AG04449 (cell line): ENCODE data around the gene POLD4.
A peak's percentile ranks its signal among the peaks of the same experiment; 100 is the strongest.
"Not testable (repeated sequence)": the region's sequence is repeated elsewhere in the genome, so short reads cannot be mapped to it uniquely, and the experiment has no call there.

Experiments
- CTCF ChIA-PET: fragments of 350-600 bp; formaldehyde crosslinking; extraction: SDS; loops from one replicate; lab custom pipeline; 2021; ENCODE audit warnings: antibody characterized with exemption; lab: Yijun Ruan, JAX
- POLR2A ChIA-PET: fragments of 400-600, 350-600 bp; formaldehyde crosslinking; extraction: SDS; loops from one replicate; lab custom pipeline; 2020; ENCODE audit warnings: antibody characterized with exemption, inconsistent platforms; lab: Yijun Ruan, JAX
- DNase-seq: peaks from one replicate; pipeline ENCODE4 v3.0.0-alpha.2; 2010; ENCODE audit warnings: low read depth, low spot score
- H3K4me3 ChIP-seq: 2 replicates; pipeline ENCODE4 v1.5.1; 2011; ENCODE audit warnings: low read depth, mild to moderate bottlenecking, control low read depth, low read length
- TF ChIP-seq, protein P1 (sequence below): IDR thresholded peaks from one replicate; pipeline ENCODE4 v1.5.1; 2011; ENCODE audit warnings: mild to moderate bottlenecking, moderate library complexity, low read length, control low read depth, inconsistent platforms; ENCODE audit not compliant: insufficient read depth; ENCODE audit errors: missing control alignments

POLD4 gene

DNA sequence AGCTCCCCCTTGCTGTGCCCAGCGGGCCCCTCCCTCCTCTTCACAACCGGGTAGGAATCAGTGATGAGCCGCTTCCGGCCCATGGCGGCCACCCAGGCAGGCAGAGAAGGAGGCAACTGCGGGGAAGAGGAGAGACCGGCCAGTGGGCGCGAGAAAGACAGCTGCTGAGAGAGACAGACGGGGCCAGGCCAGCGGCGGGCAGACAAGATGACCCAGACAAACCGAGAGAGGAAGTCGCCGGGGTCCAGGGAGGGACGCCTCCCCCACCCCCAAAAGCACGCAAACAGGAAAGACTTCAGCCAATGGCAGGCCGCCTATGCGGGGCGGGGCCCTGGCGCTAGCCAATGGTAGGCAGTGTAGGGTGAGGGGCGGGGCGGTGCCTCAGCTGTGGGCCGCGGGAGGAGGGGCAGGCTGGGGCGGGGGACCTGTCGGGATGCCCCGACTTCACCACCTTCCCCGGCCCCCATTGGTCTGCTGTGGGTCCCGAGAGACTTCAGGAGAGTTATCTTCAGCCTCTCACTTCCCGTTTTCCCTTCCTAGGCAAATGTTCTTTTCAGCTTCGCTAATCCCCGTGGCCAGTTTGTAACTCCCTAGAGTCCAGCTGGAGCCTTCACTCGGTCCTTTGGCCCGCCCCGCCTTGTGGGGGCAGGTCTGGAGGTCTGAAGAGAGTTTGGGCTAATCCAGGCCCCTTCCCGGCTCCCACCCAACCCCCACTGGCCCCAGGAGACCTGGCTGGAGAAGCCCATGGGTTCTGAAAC is at the start of gene POLD4:
Gene POLD4 (minus strand): TSS at position 230 of the 758 bp plus-strand sequence. CDS start 147 bp downstream, at position 83.
- peak within 1 kb of the TSS; percentile 92 for H3K4me3 ChIP-seq
- TF ChIP-seq, protein P1, sequence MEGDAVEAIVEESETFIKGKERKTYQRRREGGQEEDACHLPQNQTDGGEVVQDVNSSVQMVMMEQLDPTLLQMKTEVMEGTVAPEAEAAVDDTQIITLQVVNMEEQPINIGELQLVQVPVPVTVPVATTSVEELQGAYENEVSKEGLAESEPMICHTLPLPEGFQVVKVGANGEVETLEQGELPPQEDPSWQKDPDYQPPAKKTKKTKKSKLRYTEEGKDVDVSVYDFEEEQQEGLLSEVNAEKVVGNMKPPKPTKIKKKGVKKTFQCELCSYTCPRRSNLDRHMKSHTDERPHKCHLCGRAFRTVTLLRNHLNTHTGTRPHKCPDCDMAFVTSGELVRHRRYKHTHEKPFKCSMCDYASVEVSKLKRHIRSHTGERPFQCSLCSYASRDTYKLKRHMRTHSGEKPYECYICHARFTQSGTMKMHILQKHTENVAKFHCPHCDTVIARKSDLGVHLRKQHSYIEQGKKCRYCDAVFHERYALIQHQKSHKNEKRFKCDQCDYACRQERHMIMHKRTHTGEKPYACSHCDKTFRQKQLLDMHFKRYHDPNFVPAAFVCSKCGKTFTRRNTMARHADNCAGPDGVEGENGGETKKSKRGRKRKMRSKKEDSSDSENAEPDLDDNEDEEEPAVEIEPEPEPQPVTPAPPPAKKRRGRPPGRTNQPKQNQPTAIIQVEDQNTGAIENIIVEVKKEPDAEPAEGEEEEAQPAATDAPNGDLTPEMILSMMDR: no peak
- peak; percentile 77 for DNase-seq
- ChIA-PET POLR2A (interaction anchor here (0.5 to 5.4 kb wide), 11 partner anchors 9 to 1018 kb away, joined by 3 to 76 read pairs (median 3); partner anchors contain the start of genes CLCF1 and RAD9A), CTCF (interaction anchor here (1.3 to 41.2 kb wide), 5 partner anchors 15 to 151 kb away, joined by 5 to 2108 read pairs (median 82); partner anchors contain the start of genes CLCF1, PITPNM1, PPP1CA and RAD9A)

DNA sequence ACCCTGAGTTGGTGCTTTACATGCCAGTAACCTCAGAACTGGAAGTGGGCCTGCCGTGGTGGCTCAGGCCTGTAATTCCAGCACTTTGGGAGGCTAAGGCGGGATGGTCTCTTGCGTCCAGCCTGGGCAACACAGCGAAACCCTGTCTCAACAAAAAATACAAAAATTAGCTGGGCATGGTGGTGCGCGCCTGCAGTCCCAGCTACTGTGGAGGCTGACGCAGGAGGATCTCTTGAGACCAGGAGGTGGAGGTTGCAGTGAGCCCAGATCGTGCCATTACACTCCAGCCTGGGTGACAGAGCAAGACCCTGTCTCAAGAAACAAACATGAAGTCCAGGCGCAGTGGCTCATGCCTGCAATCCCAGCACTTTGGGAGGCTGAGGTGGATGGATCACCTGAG is 49.7 kb upstream of the POLD4 start:
- H3K4me3 ChIP-seq, POLR2A ChIA-PET, DNase-seq: not testable (repeated sequence)
- CTCF ChIA-PET: interaction anchor here (1.4 to 47.5 kb wide), 7 partner anchors 11 to 66 kb away, joined by 3 to 2108 read pairs (median 18); partner anchors contain the start of genes CARNS1, CLCF1, POLD4 and RPS6KB2

DNA sequence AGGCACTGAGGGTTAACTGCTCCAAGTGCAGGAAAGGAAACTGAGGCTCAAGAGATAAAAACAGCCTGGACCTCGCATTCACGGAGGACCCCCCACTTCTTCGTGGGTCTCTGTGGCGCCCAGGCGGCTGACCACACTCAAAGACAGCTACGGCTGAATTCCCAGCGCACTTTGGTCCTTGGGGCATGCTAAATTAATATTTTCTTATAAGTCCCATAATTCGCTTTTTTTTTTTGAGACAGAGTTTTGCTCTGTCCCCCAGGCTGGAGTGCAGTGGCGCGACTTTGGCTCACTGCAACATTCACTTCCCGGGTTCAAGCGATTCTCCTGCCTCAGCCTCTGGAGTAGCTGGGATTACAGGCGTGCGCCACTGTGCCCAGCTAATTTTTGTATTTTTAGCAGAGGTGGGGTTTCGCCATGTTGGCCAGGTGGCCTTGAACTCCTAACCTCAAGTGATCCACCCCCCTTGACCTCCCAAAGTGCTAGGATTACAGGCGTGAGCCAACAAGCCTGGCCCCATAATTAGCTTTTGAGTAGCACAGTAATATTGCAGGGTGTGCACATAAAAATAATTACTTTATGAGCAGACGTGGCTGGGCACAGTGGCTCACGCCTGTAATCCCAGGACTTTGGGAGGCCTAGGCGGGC is 49.0 kb upstream of the POLD4 start:
- ChIA-PET POLR2A (interaction anchor here (0.5 to 2.4 kb wide), 12 partner anchors 11 to 141 kb away, joined by 3 to 31 read pairs (median 3); partner anchors contain the start of genes AIP, PTPRCAP, RAD9A and TMEM134), CTCF (interaction anchor here (0.5 to 47.5 kb wide), 17 partner anchors 11 to 399 kb away, joined by 3 to 2108 read pairs (median 5); partner anchors contain the start of genes CARNS1, CLCF1, PITPNM1 and POLD4)
- H3K4me3 ChIP-seq: peak overlapping the region; percentile 55
- not testable (repeated sequence) for DNase-seq

DNA sequence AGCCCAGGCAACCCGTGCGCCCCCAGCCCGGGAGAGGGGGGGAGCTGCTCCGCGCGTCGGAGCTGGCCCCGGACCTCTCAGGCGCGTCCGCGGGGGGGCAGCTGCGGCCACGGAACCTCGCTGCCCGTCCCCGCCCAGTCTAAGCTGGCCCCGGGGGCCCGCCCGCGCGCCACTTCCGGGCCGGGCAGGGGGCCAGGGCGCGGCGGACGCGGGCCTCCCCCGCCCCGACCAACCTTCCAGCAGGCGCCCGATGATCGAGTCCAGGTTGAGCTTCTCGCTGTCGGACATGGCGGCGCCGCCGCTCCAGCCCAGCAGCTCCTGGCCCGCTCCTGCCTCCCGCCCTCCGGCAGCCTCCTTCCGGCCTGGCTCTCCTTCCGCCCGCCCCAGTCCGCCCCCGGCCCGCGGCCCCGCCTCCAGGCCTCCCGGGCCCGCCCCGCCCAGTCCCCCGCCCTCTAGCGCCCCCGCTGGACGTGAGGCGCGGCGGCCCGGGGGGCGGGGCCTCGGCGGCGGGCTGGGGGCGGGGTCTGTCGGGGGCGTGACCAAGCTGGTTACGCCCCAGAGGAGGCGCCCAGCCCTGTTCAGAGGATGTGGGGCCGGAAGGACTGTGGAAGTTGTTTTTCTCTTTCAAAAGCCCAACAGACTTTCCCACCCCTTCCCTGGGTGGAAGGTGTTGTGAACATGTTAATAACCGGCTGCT is 48.3 kb upstream of the POLD4 start, which contains the start of gene PPP1CA:
Gene PPP1CA (minus strand): TSS at position 364 of the 697 bp plus-strand sequence. CDS start 76 bp downstream, at position 288.
- POLR2A ChIA-PET: interaction anchor here (0.5 to 2.4 kb wide), 15 partner anchors 10 to 140 kb away, joined by 3 to 31 read pairs (median 3); partner anchors contain the start of genes AIP, PTPRCAP, RAD9A and RPS6KB2
- peak within 1 kb of the TSS; percentile 86 for H3K4me3 ChIP-seq

DNA sequence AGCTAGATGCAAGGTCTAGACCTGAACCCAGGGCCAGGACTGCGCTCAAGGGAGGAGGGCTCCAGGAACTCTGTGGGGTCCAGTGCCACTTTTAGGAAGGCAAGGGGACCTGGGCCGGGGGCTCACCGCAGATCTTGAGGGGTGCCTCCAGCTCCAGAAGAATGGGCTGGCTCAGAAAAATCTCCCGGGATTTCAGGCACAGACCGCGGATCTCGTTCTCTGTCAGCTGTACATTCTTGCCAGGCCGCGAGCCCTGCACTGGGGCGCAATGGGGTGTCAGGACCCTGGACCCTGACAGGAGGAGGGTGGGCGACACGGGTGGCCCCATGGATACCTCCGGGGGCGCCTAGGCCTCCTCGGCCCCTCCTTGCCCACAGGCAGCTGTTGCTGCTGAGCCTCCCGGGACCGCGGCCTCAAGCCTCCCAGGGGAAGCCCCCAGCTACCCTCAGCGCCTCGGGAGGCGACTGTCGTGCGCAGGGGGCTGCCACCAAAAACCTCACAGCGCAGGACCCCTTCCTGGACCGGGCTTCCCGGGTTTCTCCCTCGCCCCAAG is 47.7 kb upstream of the POLD4 start:
- CTCF ChIA-PET: interaction anchor here (0.7 to 47.5 kb wide), 21 partner anchors 9 to 400 kb away, joined by 3 to 2108 read pairs (median 4); partner anchors contain the start of genes CARNS1, CDK2AP2, CLCF1 and NUDT8

More for the DNA sequence above, 48.3 kb upstream of the POLD4 start, which contains the start of gene PPP1CA:
- TF ChIP-seq, protein P1: peak; percentile 33
- CTCF ChIA-PET: interaction anchor here (0.5 to 47.5 kb wide), 24 partner anchors 10 to 399 kb away, joined by 3 to 2108 read pairs (median 4); partner anchors contain the start of genes CARNS1, CDK2AP2, CLCF1 and NUDT8
- DNase-seq: no peak

More for the DNA sequence above, 47.7 kb upstream of the POLD4 start:
- TF ChIP-seq, protein P1: no peak
- peak overlapping the region; percentile 86 for H3K4me3 ChIP-seq
- DNase-seq: no peak
- POLR2A ChIA-PET: interaction anchor here (0.6 to 2.4 kb wide), 11 partner anchors 10 to 82 kb away, joined by 3 to 31 read pairs (median 3); partner anchors contain the start of genes AIP, RAD9A, RPS6KB2 and TMEM134
